ENCODE measurements around the gene RUNDC3A. TPM values are rescaled to one million over a fixed set of nuclear protein-coding genes. Genes with fewer than 3 reads are reported as not detected.
"Not testable (repeated sequence)": the region's sequence is repeated elsewhere in the genome, so short reads cannot be mapped to it uniquely, and the experiment has no call there.

The RUNDC3A gene
- total RNA-seq, 4 donors from 2014 or later: 0.89 to 4.1 (median 2.1) TPM

- intact Hi-C loops (cut with DNase I): no loop called here
- Histone ChIP-seq H3K27ac (no peak overlapping the region), H3K4me3 (replicated peaks in 1 of 3) (no peak overlapping the region), H3K9me3 (no peaks in the 10 kb centered on the region), H3K36me3 (no peaks in the 10 kb centered on the region), H3K27me3 (no peaks in the 10 kb centered on the region), H3K4me1 (peaks cover 24 to 31% of the 10 kb centered on the region in 2 donors)
- WGBS, 2 donors: 81 to 85% methylated on average over 7 of the region's 7 CpGs
- TF ChIP-seq POLR2A (IDR thresholded peaks at IDR 0.05) (no peak), CTCF (IDR thresholded peaks at IDR 0.05) (no peak)
- no peak for DNase-seq
Measured at GRCh38 chr17:44327715-44328449, 19.5 kb downstream of the RUNDC3A start.

GRCh38 chr17:44329516-44329915 lies 21.1 kb downstream of the RUNDC3A start:
- H3K27me3 ChIP-seq; H3K4me3 ChIP-seq (replicated peaks in 1 of 3); intact Hi-C loops (cut with DNase I); H3K27ac ChIP-seq; H3K9me3 ChIP-seq; DNase-seq; H3K36me3 ChIP-seq: not testable (repeated sequence)
- WGBS, 2 donors: 90 to 93% methylated on average over 7 of the region's 7 CpGs
- peaks cover 11 to 20% of the 10 kb centered on the region in 2 donors for H3K4me1 ChIP-seq

GRCh38 chr17:44330263-44330662 lies 21.9 kb downstream of the RUNDC3A start:
- peaks cover 11 to 20% of the 10 kb centered on the region in 2 donors for H3K4me1 ChIP-seq
- H3K9me3 ChIP-seq; H3K4me3 ChIP-seq (replicated peaks in 1 of 3); H3K27me3 ChIP-seq; DNase-seq; intact Hi-C loops (cut with DNase I); H3K36me3 ChIP-seq; H3K27ac ChIP-seq: not testable (repeated sequence)
- 81 to 91% methylated on average over 5 of the region's 5 CpGs for WGBS, 2 donors

GRCh38 chr17:44331249-44331760 lies 22.9 kb downstream of the RUNDC3A start:
- H3K36me3 ChIP-seq: no peaks in the 10 kb centered on the region
- no peaks in the 10 kb centered on the region for H3K27me3 ChIP-seq
- peaks cover 5 to 13% of the 10 kb centered on the region in 2 donors for H3K4me1 ChIP-seq
- no peak overlapping the region for H3K27ac ChIP-seq
- DNase-seq: peak; percentile 75
- 6 to 8% methylated on average over 7 of the region's 7 CpGs for WGBS, 2 donors
- no peaks in the 10 kb centered on the region for H3K9me3 ChIP-seq
- intact Hi-C loops (cut with DNase I): no loop called here
- no peak overlapping the region for H3K4me3 ChIP-seq (replicated peaks in 1 of 3)
- TF ChIP-seq CTCF (IDR thresholded peaks at IDR 0.05) (peak; percentile 65 to 78 (median 76)), POLR2A (IDR thresholded peaks at IDR 0.05) (no peak)

GRCh38 chr17:44333371-44333770 lies 25.0 kb downstream of the RUNDC3A start:
- Histone ChIP-seq H3K4me1 (peaks cover 0 to 9% of the 10 kb centered on the region in 2 donors), H3K27ac (no peak overlapping the region), H3K36me3 (no peaks in the 10 kb centered on the region), H3K4me3 (replicated peaks in 1 of 3) (no peak overlapping the region), H3K27me3 (no peaks in the 10 kb centered on the region), H3K9me3 (no peaks in the 10 kb centered on the region)
- TF ChIP-seq POLR2A (IDR thresholded peaks at IDR 0.05) (no peak), CTCF (IDR thresholded peaks at IDR 0.05) (no peak)
- WGBS, 2 donors: 67 to 71% methylated on average over 5 of the region's 5 CpGs
- no peak for DNase-seq
- intact Hi-C loops (cut with DNase I): no loop called here

GRCh38 chr17:44334315-44334714 lies 25.9 kb downstream of the RUNDC3A start:
- no peaks in the 10 kb centered on the region for H3K9me3 ChIP-seq
- no peaks in the 10 kb centered on the region for H3K27me3 ChIP-seq
- WGBS, 2 donors: 74 to 81% methylated on average over 2 of the region's 2 CpGs
- H3K36me3 ChIP-seq: no peaks in the 10 kb centered on the region
- DNase-seq: no peak
- TF ChIP-seq CTCF (IDR thresholded peaks at IDR 0.05) (no peak), POLR2A (IDR thresholded peaks at IDR 0.05) (no peak)
- no peak overlapping the region for H3K4me3 ChIP-seq (replicated peaks in 1 of 3)
- peaks cover 0 to 10% of the 10 kb centered on the region in 2 donors for H3K4me1 ChIP-seq
- H3K27ac ChIP-seq: no peak overlapping the region
- intact Hi-C loops (cut with DNase I): no loop called here

All from thyroid gland (tissue), 4 donors.